ENCODE data around the gene STAC.
"Not testable (repeated sequence)": the region's sequence is repeated elsewhere in the genome, so short reads cannot be mapped to it uniquely, and the experiment has no call there.

The STAC gene

DNA sequence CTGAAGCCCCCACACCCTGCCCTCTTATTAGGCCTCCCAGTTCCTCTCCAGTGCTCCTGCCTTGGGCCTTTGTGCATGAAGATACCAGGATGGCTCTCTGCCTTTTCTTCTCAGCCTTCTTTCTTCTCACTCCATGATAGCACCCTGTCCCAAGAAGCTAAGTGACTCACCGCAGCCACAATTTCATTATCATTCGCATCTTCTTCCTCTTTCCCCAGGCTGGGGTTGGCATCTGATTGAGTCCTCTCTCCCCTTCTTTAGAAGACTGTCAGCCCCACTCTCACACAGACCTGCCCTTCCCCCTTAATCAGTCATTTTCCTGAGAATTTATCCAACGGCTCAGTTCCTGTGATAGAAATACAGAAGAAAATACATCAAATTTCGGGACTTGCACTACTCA, 102.0 kb downstream of the STAC start:
- DNase-seq, result no peak

DNA sequence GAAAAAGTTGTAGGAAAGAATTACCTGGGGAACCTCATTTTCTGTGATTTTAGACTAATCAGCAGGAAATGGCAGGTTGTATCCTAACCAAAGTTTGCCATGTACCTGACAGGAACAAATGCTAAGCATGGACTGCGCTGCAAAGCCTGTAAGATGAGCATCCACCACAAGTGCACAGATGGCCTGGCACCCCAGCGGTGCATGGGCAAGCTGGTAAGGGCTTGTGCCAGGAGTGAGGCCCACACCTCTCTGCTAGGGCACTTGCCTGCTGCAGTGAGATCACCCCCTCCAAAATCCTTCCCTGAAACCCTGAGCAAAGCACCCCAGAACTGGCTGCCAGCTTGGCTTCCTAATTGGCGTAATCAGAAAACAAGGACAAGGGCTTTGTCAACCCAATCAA, 102.6 kb downstream of the STAC start:
- DNase-seq, result no peak

DNA sequence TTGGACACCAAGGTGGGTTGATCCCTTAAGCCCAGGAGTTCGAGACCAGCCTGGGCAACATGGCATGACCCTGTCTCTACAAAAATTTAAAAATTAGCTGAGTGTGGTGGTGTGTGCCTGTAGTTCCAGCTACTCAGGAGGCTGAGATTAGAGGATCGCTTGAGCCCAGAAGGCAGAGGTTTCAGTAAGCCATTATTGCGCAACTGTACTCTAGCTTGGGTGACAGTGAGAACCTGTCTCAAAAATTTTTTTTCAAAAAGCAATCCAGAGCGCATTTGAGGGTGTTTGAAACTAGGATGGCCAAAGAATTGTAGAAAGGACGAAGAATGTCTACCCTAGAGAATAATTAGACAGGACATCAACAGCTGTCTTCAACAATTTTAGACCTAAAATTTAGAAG, 103.4 kb downstream of the STAC start:
- DNase-seq, result no peak

DNA sequence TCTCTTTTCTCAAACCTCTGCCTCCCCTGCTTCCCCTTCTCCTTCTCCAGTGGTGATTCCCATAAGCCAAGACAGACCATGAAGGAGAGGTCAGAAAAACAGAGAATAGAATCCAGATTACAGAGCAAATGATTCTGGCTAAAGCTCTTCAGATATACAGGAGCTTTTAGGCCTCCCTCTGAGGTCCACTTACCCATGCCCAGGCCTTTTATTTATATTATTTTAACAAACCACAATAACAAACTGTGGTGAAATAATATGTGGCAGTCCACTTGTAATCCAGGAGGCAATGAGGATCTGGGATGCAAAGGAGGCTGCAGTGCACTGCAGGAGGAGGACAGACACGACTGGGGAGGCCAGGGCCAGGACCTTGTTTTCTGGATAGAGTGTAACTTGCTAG, 104.1 kb downstream of the STAC start:
- DNase-seq, result no peak

DNA sequence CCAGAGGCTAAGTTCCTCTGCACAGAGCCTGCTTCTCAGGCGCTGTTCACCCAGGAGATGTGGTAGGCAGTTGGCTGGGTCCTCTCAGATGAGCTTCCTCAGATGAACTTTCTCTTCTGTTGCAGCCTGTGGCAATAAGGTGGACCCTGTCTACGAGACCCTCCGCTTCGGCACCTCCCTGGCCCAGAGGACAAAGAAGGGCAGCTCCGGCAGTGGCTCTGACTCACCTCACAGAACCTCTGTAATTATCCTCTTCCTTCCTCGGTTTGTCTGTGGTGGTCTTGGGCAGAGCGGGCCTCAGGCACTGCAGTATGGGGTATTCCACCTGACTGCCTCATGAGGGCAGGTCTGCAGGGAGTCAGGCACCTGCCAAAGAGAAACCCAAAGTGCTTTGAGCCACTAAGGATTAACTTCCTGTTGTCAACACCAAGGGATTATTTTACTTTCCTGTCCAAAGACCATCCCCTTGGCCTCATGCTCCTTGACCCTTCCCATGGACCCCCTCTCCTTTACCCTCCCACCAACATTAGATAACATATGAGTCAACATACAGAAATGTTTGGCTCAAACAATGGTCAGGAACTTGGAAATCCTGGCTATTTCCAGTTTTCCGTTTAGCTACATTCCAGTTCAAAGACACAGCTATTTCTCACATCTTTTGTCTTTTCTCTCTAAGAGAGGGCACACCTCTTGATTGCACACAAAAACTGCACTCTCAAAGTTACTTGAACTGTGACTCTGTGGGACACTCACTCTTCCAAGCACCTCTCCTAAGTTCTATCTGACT, 105.9 kb downstream of the STAC start:
- DNase-seq, result no peak

DNA sequence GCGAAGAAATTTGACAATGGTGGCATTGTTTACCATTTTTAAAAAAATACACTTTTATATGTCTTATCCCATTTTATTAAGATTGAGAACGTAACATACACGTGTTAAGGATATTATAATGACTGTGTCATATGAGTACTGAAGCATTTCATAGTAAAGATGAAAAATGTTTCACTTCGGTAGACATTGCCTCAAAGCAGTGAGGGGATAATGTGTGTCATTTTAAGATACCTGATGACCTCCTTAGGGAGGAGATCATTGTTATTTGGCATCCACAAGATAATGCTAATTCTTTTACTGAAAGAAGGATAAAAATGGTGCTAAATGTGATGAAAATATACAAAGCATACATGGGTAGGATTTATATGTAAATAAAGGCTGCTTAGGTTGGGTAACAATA, 107.3 kb downstream of the STAC start:
- no peak for DNase-seq

DNA sequence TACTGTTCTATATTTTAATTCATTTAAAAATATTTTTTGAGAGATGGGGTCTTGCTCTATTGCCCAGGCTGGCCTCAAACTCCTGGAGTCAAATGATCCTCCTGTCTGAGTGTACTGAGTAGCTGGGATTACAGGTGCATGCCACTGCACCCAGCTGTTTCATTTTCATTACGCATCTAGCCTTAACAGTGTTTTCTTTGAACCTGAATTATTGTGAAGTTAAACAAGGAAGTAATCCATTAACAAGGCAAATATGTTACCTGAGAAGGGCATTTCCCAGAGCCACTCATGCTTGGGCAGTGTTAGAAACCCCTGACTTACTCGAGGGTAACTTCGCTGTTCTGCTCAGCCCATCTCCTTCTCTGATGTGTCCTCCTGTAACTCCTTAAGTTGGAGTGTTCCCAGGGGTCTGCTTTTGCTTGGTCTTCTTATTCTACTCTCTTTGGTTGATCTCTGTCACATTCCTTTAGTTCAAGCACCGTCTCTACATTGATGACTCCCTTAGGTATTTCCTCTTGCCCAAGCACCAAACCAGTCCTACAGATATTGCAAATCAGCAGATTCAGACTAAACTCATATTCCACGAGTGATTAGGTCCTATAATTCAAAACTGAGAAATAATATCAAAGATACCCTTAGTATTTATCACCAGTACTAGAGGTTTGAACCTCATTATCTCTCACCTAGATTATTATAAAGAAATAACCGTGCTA, 107.9 kb downstream of the STAC start:
- DNase-seq, result no peak

DNA sequence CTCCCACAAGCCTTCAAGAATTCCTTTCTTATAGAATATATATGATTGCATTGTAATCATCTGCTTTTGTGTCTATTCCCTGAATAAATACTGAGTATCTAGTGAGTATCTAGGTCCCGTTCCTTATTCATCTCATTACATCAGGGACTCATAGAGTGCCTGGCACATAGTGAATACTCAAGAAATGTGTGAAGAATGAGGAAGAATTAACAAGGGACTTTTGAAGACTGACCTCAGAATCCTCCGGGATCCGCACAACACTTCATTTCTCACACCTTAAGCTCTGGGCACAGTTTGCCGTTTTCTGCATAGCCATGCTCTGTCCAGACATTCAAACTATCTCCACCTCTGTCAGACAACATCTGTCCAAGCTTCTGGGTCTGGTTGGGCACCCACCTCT, 108.8 kb downstream of the STAC start:
- no peak for DNase-seq

DNA sequence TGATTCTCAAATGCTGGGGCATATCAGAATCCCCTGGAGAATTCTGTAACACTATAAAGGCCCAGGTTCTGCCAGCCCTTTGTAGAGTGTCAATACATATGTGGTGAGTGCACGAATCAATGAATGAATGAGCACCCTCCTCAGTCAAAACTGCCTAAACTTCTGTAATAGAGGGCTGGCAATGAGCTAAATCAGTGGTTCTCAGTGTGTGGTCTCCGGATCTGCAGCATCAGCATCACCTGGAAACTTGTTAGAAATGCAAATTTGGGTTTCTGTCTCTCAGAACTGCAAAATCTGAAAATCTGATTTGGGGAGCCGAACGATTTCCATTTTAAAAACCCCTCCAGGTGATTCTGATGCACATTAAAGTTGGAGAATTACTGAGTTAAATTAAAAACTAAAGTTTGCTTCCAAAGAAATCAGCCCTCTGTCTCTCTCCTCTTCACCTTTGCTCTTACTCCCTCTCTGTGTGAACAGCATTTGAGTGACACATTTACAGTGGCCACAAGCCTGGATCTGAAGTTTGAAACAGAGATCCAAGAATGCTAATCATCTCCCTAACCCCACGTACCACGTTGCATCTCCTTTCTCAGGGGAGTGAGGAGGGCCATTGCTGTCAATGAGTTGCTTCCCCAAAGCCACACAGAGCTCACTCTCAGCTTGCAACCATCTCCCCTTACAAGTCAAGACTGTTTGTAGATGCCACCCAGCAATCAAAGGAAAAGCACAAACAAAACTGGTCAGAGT, 109.5 kb downstream of the STAC start:
- no peak for DNase-seq

DNA sequence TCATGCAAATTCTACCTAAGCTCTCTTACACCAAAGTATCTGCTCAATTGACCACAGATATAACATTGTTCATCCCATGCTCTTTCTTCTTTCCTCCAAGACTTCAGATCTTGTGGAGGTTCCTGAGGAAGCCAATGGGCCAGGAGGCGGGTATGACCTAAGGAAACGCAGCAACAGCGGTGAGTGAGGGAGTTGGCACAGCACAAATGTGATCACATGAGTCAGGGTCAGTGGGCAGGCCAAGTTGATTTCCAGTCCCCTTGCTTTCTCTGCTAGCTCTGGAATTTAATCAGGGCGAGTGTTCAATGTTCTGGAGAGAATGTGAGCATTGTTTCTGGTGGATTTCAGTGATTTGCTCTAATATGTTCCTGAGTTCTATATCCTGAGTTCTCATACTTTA, 112.7 kb downstream of the STAC start:
- DNase-seq, result no peak

DNA sequence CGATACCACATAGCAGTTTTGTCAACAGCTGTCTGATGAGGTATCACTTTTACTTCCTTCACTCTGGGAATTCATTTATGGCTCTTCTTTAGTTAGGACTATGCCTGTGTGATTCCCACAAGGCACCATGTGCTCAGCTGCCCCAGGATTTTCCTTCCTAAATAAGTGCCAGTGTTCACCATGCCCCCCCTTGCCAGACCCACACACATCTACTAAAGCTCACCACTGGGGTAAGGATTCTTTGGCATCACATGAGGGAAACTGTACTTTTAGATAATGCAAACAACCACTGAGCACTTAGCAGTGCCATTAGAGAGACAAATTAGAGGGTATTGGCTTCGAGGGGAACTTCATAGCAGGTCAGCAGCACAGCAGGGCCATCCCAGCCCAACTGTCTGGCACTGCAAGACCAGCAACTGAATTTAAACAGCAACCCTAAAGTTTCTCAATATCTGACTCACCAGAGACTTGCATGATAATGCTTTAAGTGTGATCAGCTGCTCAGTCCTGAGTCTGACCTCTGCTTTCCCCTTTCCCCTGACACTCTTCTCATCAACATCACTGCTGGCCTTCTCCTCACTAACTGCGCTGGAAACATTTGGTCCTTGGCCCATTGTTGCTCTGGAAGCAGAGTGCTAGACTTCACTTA, 114.3 kb downstream of the STAC start:
- DNase-seq, result no peak

DNA sequence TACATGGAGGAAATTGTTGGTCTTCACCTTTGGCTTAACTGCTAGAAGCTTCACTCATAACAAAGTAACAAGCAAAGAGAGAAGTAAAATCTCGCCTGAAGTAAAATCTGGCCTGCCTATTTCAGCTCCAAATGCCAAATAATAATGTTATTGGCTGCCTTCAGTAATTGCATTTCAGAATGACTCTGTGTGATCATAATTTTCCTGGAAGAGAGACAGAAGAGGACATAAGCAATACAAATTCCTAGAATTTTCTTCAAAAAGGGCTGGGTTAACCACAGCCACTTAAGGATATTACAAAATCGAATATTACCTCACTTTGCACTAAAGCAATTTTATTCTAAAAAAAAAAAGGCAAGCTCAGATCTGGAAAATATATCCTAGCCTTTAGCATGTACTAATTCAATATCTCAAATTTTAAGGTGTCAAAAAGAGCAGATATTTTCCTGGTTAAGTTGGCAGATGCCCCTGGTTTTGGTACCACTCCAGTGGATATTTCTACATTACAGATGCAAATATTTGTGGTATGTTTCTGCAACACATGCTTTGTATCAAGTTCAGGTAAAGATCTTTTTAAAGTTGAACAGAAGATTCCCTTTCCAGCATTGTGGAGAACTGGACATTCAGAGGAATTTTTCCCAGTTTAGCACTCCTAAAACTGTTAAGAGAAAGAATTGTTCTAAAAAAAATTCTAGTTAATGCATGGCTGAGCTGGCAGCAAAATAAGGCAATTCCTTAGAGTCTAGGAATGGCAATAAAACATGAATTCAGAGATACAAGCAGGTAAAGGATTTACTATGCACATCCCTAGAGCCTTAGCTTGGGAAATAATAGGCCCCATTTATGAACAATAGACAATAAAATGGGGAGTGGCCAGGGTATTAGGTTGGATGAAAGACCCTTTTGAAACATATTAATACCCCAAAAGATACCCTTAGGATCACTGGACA, 116.7 kb downstream of the STAC start:
- no peak for DNase-seq

DNA sequence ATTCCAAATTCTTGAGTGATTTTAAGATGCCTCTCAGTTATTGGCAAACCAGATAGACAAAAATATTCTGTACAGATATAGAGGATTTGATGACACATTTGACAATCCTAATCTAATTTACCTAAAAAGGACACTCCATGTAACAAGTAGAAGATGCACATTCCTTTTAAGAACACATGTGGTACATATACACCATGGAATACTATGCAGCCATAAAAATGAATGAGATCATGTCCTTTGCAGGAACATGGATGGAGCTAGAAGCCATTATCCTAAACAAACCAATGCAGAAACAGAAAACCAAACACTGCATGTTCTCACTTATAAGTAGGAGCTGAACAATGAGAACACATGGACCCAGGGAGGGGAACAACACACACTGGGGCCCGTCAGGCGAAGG, 119.7 kb downstream of the STAC start:
- not testable (repeated sequence) for DNase-seq

DNA sequence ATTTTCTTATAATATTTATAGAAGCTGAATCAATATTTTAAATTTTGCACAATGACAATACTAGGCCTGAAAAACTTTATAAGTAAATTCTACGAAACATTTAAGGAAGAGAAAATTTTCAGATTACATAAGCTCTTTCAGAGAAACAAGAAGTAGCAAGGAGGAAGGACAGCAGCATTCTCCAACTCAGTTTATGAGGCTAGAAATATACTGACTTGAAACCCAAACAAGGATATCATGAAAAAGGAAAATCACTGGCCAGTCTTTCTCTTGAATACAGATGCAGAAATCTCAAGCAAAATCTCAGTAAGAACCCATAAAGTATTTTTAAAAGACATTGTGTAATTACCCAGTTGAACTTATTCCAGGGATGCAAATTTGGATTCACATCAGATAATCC, 121.3 kb downstream of the STAC start:
- no peak for DNase-seq

DNA sequence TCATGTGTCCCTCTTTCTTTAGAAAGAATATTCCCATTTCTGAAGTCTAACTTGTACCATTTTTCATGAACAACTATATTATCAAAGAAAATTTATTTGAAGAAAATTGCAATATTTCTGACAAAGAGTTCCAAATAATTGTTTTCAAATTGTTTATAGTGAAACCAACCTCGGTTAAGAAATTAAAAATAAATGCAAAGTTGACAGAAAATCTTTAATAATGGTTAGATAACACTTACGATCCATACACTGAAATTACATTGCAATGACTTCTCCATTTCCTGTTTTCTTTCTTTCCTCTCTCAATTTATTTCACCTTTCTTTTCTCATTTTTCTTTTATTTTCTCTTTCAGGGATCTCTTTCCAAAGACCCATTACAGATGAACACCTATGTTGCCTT, 125.1 kb downstream of the STAC start:
- no peak for DNase-seq

DNA sequence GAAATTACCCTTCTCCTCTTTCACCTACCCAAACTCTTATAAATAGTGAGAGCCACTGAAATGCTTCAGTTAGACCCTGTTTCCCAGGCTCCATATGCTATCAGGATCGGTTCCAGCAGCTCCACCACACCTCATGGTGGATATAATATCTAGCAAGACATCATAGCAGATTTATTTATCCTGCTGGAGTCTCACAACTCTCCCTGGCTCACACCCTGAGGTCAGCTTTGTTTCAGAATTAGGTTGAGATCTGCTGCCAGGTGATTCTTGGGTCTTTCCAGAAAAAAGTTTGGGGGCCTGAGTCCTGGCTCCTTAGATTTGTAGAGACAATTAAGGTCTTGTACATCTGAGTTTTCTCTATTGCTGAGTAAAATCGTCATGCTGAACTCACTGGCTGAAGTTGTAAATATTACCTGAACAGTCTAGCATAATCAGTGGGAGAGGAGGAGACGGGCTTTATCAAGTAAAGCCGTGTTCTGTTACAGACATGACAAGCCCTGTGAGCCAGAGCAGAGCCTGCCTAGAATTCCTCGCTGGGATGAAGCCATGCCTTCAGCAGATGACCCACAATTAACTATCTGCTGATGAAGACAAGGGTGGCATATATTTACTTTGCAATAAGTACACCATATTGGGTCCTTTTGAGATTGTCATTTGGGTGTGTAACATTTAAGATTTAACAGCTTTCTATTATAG, 131.6 kb downstream of the STAC start:
- DNase-seq, result no peak

DNA sequence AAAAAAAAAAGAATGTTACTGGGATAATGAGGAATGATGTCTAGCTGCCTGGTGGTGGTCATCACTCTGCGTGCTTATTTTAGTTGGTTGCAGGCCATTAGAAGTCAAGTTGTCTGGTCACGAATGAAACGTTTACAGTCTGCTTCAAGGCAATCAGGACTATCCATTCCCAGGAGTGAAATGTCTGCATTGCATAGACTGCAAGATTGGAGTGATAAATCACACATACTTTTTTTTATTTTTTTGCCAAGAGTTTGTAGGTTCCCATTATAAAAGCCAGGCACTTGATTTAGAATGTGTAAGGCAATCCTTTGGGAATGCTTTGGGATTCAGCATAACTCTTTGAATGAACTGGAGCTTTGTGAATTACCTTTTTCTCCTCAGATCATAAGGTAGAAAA, 132.3 kb downstream of the STAC start:
- DNase-seq, result no peak

DNA sequence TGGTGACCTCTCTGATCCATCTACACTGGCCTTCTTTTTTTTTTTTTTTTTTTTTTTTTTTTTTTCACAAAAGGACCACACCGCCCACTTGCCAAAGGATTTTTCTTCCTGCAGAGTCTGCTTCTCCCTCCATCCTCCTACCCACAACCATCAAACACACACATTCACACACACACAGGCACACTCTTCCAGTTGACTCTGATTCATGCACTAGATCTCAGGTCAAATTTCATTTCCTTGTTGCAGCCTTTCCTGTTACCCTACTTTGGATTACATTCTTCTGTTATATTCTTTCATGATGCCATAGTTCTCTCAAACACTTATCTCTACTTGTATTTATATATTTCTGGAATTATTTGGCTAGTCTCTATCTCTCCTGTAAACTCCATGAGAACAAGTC, 133.9 kb downstream of the STAC start:
- DNase-seq, result no peak

DNA sequence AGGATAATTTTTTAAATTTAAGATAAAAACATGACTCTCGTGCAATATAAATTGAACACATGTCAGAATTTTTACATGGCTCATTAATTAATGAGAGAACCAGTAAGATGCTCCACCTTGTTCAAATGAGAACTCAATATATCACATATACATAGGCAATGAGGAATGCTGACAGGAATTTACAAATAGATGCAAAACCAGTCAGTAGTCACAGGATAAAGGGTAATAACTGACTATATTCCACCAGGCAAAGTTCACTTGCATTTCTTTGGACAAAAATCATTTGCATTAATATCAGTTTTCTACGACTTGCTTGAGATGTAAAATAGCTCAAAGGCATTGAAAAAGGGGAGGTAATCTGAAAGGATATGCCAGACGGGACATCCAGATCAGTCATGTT, 139.4 kb downstream of the STAC start:
- no peak for DNase-seq

DNA sequence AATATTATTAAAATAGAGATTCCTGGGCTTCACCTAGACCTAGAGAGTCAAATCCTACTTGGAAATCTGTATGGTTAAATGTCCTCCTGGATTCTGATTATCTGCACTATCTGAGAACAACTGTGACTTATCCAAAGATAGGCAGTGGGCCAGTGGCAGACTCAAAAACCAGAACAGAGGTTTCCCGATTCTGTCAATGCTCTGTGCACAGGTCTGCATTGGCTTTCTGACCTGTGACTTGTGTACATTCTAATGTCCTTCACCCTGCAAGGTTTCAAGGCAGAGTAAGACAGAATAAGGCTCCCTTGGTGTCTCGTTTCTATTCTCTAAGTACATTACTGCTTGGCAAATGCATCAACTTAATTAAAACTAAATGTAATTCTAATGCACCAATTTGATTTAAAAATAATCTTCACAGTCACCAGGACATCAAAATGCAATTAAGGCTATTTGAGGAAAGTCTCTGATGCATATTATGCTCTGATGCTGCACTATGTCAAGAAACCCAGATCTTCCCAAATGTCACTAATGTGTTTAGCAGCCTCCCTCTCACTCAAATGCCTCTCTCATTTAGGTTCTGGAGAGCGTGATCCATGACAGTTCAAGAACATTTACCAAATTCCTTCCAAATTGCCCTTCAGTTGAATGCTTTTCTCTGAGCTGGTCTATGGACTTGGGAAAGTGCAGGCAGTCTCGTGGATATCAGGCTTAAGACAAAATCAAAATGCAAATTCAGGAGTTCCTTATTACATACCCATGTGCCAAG, 140.1 kb downstream of the STAC start:
- no peak for DNase-seq

DNA sequence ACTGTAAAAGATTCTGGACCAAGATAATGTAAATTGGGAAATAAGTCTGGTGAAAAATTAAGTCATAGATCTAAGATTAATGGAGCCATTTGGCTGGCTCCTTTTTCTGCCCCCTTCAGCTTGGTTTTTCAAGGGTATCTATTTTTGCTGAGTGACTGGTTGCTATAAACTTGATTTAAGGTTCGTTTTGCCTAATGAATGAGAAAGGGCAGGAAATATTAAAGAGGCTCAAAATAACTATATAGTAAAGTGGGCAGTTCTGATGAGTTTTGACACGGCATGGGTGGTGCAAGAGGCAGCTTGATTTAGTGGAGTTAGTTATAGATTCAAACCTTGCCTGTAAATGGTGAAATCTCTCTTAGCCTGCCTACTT, 140.7 kb downstream of the STAC start:
- no peak for DNase-seq
